Chondrocyte (in vitro differentiated cells): ENCODE measurements around the gene KRTAP3-3. TPM values are rescaled to one million over a fixed set of nuclear protein-coding genes. Genes with fewer than 3 reads are reported as not detected.

Source experiments
- DNase-seq: peaks from one replicate; pipeline ENCODE4 v3.0.0; 2021; ENCODE audit warnings: mixed read lengths, low spot score
- H3K27ac Mint-ChIP-seq: one replicate; pipeline ENCODE4 v1.8.0; 2021; ENCODE audit warnings: mild to moderate bottlenecking, moderate library complexity, mixed read lengths; ENCODE audit not compliant: unreplicated experiment
- H3K27me3 Mint-ChIP-seq: 2 replicates; pipeline ENCODE4 v1.8.0; 2021; ENCODE audit warnings: low read depth, mixed read lengths
- H3K36me3 Mint-ChIP-seq: 2 replicates; pipeline ENCODE4 v1.8.0; 2021; ENCODE audit warnings: low read depth, mixed read lengths
- H3K4me1 Mint-ChIP-seq: 2 replicates; pipeline ENCODE4 v1.8.0; 2021; ENCODE audit warnings: low read depth, mild to moderate bottlenecking, mixed read lengths
- H3K4me3 Mint-ChIP-seq: one replicate; pipeline ENCODE4 v1.8.0; 2021; ENCODE audit warnings: mild to moderate bottlenecking, moderate library complexity, mixed read lengths; ENCODE audit not compliant: unreplicated experiment
- H3K9me3 Mint-ChIP-seq: 2 replicates; pipeline ENCODE4 v1.8.0; 2021; ENCODE audit warnings: low read depth, mixed read lengths
- CTCF ChIP-seq: fragments of 200-600 bp; sonication (generic); IDR thresholded peaks from 2 replicates; pipeline ENCODE4 v1.5.0; 2021; ENCODE audit warnings: antibody characterized with exemption, mild to moderate bottlenecking, moderate library complexity
- total RNA-seq: library from RNA; stranded (reverse); gene quantifications from 3 replicates; pipeline ENCODE4 v1.2.1, GENCODE V29; 2021

KRTAP3-3 gene
- total RNA-seq, 1 donor from 2014 or later, result not detected

- DNase-seq, result no peak
- Mint-ChIP-seq H3K9me3 (no peaks in the 10 kb centered on the region), H3K36me3 (no peaks in the 10 kb centered on the region), H3K27me3 (peaks cover 4% of the 10 kb centered on the region), H3K27ac (no peak within 1 kb of the TSS), H3K4me3 (no peak within 1 kb of the TSS), H3K4me1 (peaks cover 12% of the 10 kb centered on the region)
- TF ChIP-seq CTCF, result no peak
Observed at GRCh38 chr17:40984226-40984625, 9.7 kb downstream of the KRTAP3-3 start, which contains the start of gene KRT40. KRT40 (minus strand) TSS chr17:40984326; CDS start chr17:40984273, 53 bp downstream.

GRCh38 chr17:40981115-40981514, 12.8 kb downstream of the KRTAP3-3 start:
- H3K4me3 Mint-ChIP-seq, result peak overlapping the region; percentile 22
- H3K27ac Mint-ChIP-seq, result no peak overlapping the region
- no peaks in the 10 kb centered on the region for H3K9me3 Mint-ChIP-seq
- H3K4me1 Mint-ChIP-seq, result peaks cover 20% of the 10 kb centered on the region
- no peaks in the 10 kb centered on the region for H3K36me3 Mint-ChIP-seq
- DNase-seq, result no peak
- peaks cover 2% of the 10 kb centered on the region for H3K27me3 Mint-ChIP-seq
- TF ChIP-seq CTCF, result no peak

- TF ChIP-seq CTCF, result no peak
- Mint-ChIP-seq H3K4me3 (no peak overlapping the region), H3K27ac (peak overlapping the region; percentile 46), H3K36me3 (no peaks in the 10 kb centered on the region), H3K27me3 (peaks cover 2% of the 10 kb centered on the region), H3K4me1 (peaks cover 20% of the 10 kb centered on the region), H3K9me3 (no peaks in the 10 kb centered on the region)
- DNase-seq, result no peak
Observed at GRCh38 chr17:40980596-40980995, 13.4 kb downstream of the KRTAP3-3 start.

- Mint-ChIP-seq H3K9me3 (no peaks in the 10 kb centered on the region), H3K27me3 (no peaks in the 10 kb centered on the region), H3K36me3 (no peaks in the 10 kb centered on the region), H3K4me1 (peaks cover 20% of the 10 kb centered on the region), H3K27ac (no peak overlapping the region), H3K4me3 (no peak overlapping the region)
- TF ChIP-seq CTCF, result no peak
- no peak for DNase-seq
Observed at GRCh38 chr17:40980117-40980516, 13.8 kb downstream of the KRTAP3-3 start.

- Mint-ChIP-seq H3K9me3 (no peaks in the 10 kb centered on the region), H3K27ac (peak overlapping the region; percentile 1), H3K4me3 (no peak overlapping the region), H3K36me3 (no peaks in the 10 kb centered on the region), H3K4me1 (peaks cover 20% of the 10 kb centered on the region), H3K27me3 (no peaks in the 10 kb centered on the region)
- no peak for DNase-seq
- no peak for TF ChIP-seq CTCF
Observed at GRCh38 chr17:40978575-40979151, 15.3 kb downstream of the KRTAP3-3 start.
